B cell (primary cell): ENCODE data around the gene HEXD. TPM values are rescaled to one million over a fixed set of nuclear protein-coding genes. Genes with fewer than 3 reads are reported as not detected.

ENCODE experiments used
- ATAC-seq: fragments of 200-7000 bp; cut with Tn5 transposase; one replicate; pipeline ENCODE4 v1.10.0; 2021; ENCODE audit warnings: low read depth, mild to moderate bottlenecking, moderate number of reproducible peaks, moderate library complexity
- CTCF ChIA-PET: fragments of 350-600 bp; sonication (Branson Sonifier 250); formaldehyde crosslinking; loops from one replicate; lab custom pipeline; 2021; ENCODE audit warnings: antibody characterized with exemption, inconsistent platforms; lab: Charles Lee
- POLR2A ChIA-PET: fragments of 350-600 bp; sonication (Branson Sonifier 250); formaldehyde crosslinking; loops from one replicate; lab custom pipeline; 2021; ENCODE audit warnings: antibody characterized with exemption; lab: Charles Lee
- DNase-seq: peaks from one replicate; pipeline ENCODE4 v3.0.0; 2013
- H2AFZ ChIP-seq: 2 replicates; pipeline ENCODE4 v1.6.1; 2012; ENCODE audit warnings: mild to moderate bottlenecking, low read depth, low read length; ENCODE audit not compliant: insufficient read depth, poor library complexity, severe bottlenecking
- H3K27ac ChIP-seq, 2 donors: 1 replicate in 1 of 2; 2 replicates in 1 of 2; pipeline ENCODE4 v1.5.1; 2012 to 2013; ENCODE audit warnings: low read length in 2 of 2, mild to moderate bottlenecking in 2 of 2, moderate library complexity in 1 of 2
- H3K27me3 ChIP-seq, 4 experiments: fragments of 200-600 bp in 1 of 4; sonication (generic) in 1 of 4; replicated peaks in 1 of 4; 1 replicate in 2 of 4; 2 replicates in 2 of 4; pipeline versions ENCODE4 v1.6.1 to v1.7.0; 2013 to 2016; ENCODE audit warnings: low read length in 3 of 4, mild to moderate bottlenecking in 2 of 4, mixed read lengths in 1 of 4, moderate library complexity in 1 of 4; ENCODE audit not compliant: insufficient read depth in 4 of 4, control insufficient read depth in 3 of 4; ENCODE audit errors: control extremely low read depth in 1 of 4
- H3K36me3 ChIP-seq, 2 experiments: replicated peaks in 1 of 2; 1 replicate in 1 of 2; 2 replicates in 1 of 2; pipeline versions ENCODE4 v1.6.1 to v1.7.1; 2013; ENCODE audit warnings: low read length in 1 of 2; ENCODE audit not compliant: insufficient read depth in 2 of 2, control insufficient read depth in 1 of 2; ENCODE audit errors: control extremely low read depth in 1 of 2, extremely low read depth in 1 of 2
- H3K4me1 ChIP-seq, 2 donors: fragments of 200-600 bp in 1 of 2; sonication (generic) in 1 of 2; 1 replicate in 1 of 2; 2 replicates in 1 of 2; pipeline versions ENCODE4 v1.5.1 to v1.6.1; 2013 to 2017; ENCODE audit warnings: low read length in 2 of 2; ENCODE audit not compliant: control insufficient read depth in 2 of 2, insufficient read depth in 2 of 2
- H3K4me2 ChIP-seq: replicated peaks from 2 replicates; pipeline ENCODE3; 2012; ENCODE audit warnings: mild to moderate bottlenecking, low read depth, low read length; ENCODE audit not compliant: poor library complexity, severe bottlenecking
- H3K4me3 ChIP-seq, 5 experiments: fragments of 200-600 bp in 1 of 5; sonication (generic) in 1 of 5; 1 replicate in 3 of 5; 2 replicates in 2 of 5; pipeline versions ENCODE4 v1.5.1 to v1.7.0; 2011 to 2016; ENCODE audit warnings: low read length in 4 of 5, mild to moderate bottlenecking in 4 of 5, low read depth in 2 of 5, control low read depth in 1 of 5, moderate library complexity in 1 of 5; ENCODE audit not compliant: insufficient read depth in 1 of 5; ENCODE audit errors: control extremely low read depth in 1 of 5, extremely low read depth in 1 of 5
- H3K79me2 ChIP-seq: fragments of 200-600 bp; sonication (generic); one replicate; pipeline ENCODE4 v1.6.0; 2016; ENCODE audit warnings: low read length; ENCODE audit not compliant: control insufficient read depth, insufficient read depth
- H3K9ac ChIP-seq: fragments of 200-600 bp; sonication (generic); 2 replicates; pipeline ENCODE4 v1.6.1; 2017; ENCODE audit warnings: mild to moderate bottlenecking, low read length, moderate library complexity
- H3K9me3 ChIP-seq, 3 donors: one replicate each; pipeline versions ENCODE4 v1.6.1 to v1.7.1; 2013; ENCODE audit warnings: low read length in 2 of 3; ENCODE audit not compliant: control insufficient read depth in 2 of 3, insufficient read depth in 1 of 3; ENCODE audit errors: control extremely low read depth in 1 of 3
- H4K20me1 ChIP-seq: 2 replicates; pipeline ENCODE4 v1.6.0; 2012; ENCODE audit warnings: mild to moderate bottlenecking, low read length; ENCODE audit not compliant: insufficient read depth, control insufficient read depth, poor library complexity, severe bottlenecking
- H3K27ac Mint-ChIP-seq: one replicate; pipeline ENCODE4 v1.8.0; 2021; ENCODE audit warnings: mixed read lengths
- H3K27me3 Mint-ChIP-seq: one replicate; pipeline ENCODE4 v1.8.0; 2021; ENCODE audit warnings: mixed read lengths
- H3K4me1 Mint-ChIP-seq: one replicate; pipeline ENCODE4 v1.8.0; 2021; ENCODE audit warnings: mixed read lengths
- H3K4me3 Mint-ChIP-seq: one replicate; pipeline ENCODE4 v1.8.0; 2021; ENCODE audit warnings: mixed read lengths
- H3K9me3 Mint-ChIP-seq: one replicate; pipeline ENCODE4 v1.8.0; 2022; ENCODE audit warnings: mixed read lengths; ENCODE audit not compliant: insufficient read depth
- EZH2 ChIP-seq: IDR thresholded peaks from 2 replicates; pipeline ENCODE4 v1.6.1; 2012; ENCODE audit warnings: borderline replicate concordance, low read depth, mild to moderate bottlenecking, moderate library complexity, low read length; ENCODE audit not compliant: insufficient read depth, poor library complexity, severe bottlenecking
- WGBS: methylation state at CpG from one replicate; pipeline ENCODE4 v1.1.5; 2013; ENCODE audit warnings: missing lambda C conversion rate; ENCODE audit not compliant: insufficient coverage; 5-methylcytosine and 5-hydroxymethylcytosine counted together
- intact Hi-C: fragments of 100-400 bp; cut with micrococcal nuclease; formaldehyde crosslinking; loops from one replicate; pipeline ENCODE4 v1.10.0; 2022
- polyA plus RNA-seq: library from polyadenylated mRNA; depleted of rRNA; stranded (reverse); fragments of >200 nt; gene quantifications from 2 replicates; pipeline ENCODE4 v1.2.3, GENCODE V29; 2012
- total RNA-seq, 2 donors: library from RNA; stranded (reverse); fragments of 120-200 nt in 1 of 2; gene quantifications; 1 replicate in 1 of 2; 2 replicates in 1 of 2; pipeline versions ENCODE4 v1.2.3 to v1.2.4, GENCODE V29; 2013 to 2022
- TF ChIP-seq, protein P1 (sequence below): fragments of 200-600 bp; IDR thresholded peaks from one replicate; pipeline ENCODE4 v1.8.0; 2022; ENCODE audit warnings: antibody characterized with exemption, mild to moderate bottlenecking

Gene HEXD
- total and polyA plus RNA-seq, 2 donors (not counting 1 experiment from before 2014, with no cell fraction given), result 128 to 317 TPM

DNA sequence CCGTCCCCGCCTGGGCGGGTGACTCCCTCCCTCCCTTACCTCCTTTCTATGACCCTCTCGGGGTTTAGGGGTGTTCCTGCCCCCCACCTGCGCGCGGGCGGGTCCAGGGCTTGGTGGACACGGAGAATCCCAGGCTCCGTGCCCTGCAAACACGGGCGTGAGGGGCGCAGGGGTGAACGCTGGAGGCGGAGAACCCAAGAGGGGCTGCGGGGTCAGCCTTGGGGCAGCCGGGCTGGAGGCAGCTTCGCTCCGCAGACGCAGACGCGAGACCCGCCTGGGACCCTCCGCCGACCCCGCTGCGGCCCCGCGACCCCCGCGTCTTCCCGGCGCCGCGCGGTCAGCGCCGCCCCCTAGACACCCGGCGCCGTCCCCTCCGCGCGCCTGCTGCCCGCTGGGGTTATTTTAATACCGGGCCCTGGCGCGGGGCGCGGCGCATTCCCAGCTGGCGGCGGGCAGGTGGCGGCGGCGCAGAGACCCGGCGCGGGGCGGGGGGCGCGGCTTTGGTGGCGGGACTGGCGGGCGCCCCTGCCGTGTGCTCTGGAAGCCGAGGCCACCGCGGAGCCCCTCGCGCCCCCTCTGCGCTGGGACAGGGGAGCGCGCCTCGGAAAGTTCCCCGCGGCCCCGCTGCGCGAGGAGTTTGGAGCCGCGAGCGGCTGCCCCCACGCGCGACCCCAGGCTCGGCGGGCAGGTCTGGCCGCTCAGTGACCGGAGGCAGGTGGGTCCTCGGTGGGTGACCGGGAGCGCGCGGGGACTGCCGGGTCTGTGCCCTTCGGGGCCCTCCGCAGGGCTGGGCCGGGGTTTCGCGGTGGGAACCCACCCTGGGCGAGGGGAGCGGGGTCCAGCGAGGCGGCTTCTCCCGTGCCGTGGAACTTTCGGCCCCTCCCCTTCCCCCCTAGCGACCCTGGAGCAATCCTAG lies 46.6 kb upstream of the HEXD start, which contains the start of gene UTS2R:
Gene UTS2R, plus strand, starts transcription at position 433 of the 916 bp plus-strand sequence. CDS start 2,560 bp downstream, outside the sequence.
- peak within 1 kb of the TSS in 4 of 5 experiments; percentile 38 to 72 (median 41) for H3K4me3 ChIP-seq
- peaks cover 24% of the 10 kb centered on the region for H3K4me1 Mint-ChIP-seq
- H3K27me3 Mint-ChIP-seq, result peaks cover 37% of the 10 kb centered on the region
- peak within 1 kb of the TSS; percentile 82 for H3K4me3 Mint-ChIP-seq
- intact Hi-C loops, result no loop called here
- peak within 1 kb of the TSS; percentile 68 for H2AFZ ChIP-seq
- H3K27me3 ChIP-seq, result peaks cover 0 to 38% (median 14%) of the 10 kb centered on the region in 4 experiments
- H4K20me1 ChIP-seq, result no peaks in the 10 kb centered on the region
- H3K9me3 Mint-ChIP-seq, result no peaks in the 10 kb centered on the region
- ATAC-seq (no peak), DNase-seq (no peak)
- POLR2A ChIA-PET, result no interaction called here
- TF ChIP-seq, protein P1, sequence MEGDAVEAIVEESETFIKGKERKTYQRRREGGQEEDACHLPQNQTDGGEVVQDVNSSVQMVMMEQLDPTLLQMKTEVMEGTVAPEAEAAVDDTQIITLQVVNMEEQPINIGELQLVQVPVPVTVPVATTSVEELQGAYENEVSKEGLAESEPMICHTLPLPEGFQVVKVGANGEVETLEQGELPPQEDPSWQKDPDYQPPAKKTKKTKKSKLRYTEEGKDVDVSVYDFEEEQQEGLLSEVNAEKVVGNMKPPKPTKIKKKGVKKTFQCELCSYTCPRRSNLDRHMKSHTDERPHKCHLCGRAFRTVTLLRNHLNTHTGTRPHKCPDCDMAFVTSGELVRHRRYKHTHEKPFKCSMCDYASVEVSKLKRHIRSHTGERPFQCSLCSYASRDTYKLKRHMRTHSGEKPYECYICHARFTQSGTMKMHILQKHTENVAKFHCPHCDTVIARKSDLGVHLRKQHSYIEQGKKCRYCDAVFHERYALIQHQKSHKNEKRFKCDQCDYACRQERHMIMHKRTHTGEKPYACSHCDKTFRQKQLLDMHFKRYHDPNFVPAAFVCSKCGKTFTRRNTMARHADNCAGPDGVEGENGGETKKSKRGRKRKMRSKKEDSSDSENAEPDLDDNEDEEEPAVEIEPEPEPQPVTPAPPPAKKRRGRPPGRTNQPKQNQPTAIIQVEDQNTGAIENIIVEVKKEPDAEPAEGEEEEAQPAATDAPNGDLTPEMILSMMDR, result no peak
- TF ChIP-seq EZH2, result no peak
- CTCF ChIA-PET, result interaction anchor here (2.4 kb wide), 1 partner anchor 14 kb away, joined by 6 read pairs; no protein-coding TSS in a partner anchor
- H3K79me2 ChIP-seq, result no peaks in the 10 kb centered on the region
- 8% methylated on average over 108 of the region's 109 CpGs for WGBS
- H3K27ac Mint-ChIP-seq, result no peak within 1 kb of the TSS
- H3K4me2 ChIP-seq, result peak within 1 kb of the TSS; percentile 89
- H3K9ac ChIP-seq, result peak within 1 kb of the TSS; percentile 70
- no peak within 1 kb of the TSS for H3K27ac ChIP-seq
- H3K36me3 ChIP-seq, result no peaks in the 10 kb centered on the region
- peaks cover 0 to 11% (median 0%) of the 10 kb centered on the region in 3 donors for H3K9me3 ChIP-seq
- peaks cover 23 to 27% of the 10 kb centered on the region in 2 donors for H3K4me1 ChIP-seq
